HTERT RPE-1 (cell line): ENCODE data around the gene CCDC14.
"Not testable (repeated sequence)": the region's sequence is repeated elsewhere in the genome, so short reads cannot be mapped to it uniquely, and the experiment has no call there.

Experiments
- in situ Hi-C: fragments of 300-500 bp; cut with MboI; formaldehyde crosslinking; loops from 4 replicates; pipeline ENCODE4 v1.14.3; 2020; ENCODE audit warnings: low sequenced_read_pairs

The CCDC14 gene

DNA sequence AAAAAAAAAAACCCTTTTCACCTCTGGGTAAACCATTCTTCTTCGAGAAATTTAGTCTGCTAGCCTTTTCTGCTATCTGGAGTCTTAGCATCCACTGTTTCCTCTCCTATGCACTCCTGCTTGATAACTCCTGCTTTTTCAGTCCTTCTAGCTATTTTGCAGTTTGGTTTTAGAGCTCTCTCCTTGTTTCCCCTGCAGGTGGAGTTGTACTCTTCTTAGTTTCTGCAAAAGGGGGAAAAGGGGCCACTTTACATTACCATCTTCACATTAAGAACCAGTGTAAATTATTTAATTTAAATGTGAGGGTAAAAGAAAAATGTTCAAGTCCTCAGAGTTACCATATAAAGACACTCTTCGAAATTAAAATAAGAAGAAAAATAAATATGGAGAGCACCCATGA lies 53.3 kb downstream of the CCDC14 start:
- in situ Hi-C loops, result no loop called here

DNA sequence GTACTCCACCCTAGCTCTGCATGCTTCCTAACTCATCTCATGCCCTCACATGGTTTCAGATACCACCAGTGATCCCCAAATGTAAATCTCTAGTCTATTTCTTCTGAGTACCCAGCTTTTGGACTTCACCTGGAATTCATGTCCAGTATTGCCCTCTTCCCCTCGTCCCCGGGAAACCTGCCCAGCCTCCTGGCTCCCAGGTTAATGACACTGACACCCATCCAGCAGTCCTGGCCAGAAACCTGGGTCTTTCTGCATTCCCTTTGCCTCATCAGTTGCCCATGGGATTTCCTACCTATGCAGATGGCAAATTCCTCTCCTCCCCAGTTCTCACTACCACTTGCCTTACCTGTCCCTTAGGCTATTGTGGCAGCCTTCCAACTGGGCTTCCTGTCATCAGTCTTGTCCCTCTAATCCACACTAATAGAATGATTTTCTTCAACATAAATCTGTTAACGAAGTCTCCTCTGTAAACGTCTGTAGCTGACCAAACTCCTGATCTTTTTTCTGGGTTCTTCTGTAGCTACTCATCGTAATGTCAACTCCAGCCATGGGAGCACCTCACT lies 61.6 kb downstream of the CCDC14 start:
- in situ Hi-C loops, result no loop called here

DNA sequence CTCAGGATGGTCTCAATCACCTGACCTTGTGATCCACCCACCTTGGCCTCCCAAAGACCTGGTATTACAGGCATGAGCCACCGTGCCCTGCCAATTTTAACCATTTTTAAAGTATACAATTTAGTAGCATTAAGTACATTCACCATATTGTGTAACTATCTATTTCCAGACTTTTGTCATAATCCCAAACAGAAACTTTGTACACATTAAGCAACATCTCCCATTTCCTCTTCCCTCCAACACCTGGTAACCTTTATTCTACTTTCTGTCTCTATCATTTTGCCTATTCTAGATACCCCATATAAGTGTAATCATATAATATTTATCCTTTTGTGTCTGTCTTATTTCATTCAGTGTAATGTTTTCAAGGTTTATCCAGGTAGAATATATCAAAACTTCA lies 68.0 kb downstream of the CCDC14 start:
- in situ Hi-C loops, result no loop called here

DNA sequence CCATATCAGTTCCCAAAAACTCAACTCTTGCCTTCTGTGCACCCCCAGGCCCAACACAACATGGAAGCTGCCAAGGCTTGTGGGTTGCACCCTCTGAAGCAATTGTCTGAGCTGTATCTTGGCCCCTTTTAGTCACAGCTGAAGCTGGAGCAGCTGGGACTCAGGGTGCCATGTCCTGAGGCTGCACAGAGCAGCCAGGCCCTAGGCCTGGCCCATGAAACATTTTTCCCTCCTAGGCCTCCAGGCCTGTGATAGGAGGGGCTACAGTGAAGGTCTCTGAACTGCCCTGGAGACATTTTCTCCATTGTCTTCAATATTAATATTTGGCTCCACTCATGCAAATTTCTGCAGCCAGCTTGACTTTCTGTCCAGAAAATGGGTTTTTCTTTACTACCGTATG lies 68.8 kb downstream of the CCDC14 start:
- in situ Hi-C loops, result no loop called here

DNA sequence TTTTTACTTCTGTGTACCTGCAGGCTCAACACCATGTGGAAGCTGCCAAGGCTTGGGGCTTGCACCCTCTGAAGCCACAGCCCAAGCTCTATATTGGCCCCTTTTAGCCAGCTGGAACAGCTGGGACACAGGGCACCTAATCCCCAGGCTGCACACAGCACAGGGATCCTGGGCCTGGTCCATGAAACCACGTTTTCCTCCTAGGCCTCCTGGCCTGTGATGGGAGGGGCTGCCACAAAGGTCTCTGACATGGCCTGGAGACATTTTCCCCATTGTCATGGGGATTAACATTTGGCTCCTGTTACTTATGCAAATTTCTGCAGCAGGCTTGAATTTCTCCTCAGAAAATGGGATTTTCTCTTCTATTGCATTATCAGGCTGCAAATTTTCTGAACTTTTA lies 70.0 kb downstream of the CCDC14 start:
- in situ Hi-C loops, result not testable (repeated sequence)

DNA sequence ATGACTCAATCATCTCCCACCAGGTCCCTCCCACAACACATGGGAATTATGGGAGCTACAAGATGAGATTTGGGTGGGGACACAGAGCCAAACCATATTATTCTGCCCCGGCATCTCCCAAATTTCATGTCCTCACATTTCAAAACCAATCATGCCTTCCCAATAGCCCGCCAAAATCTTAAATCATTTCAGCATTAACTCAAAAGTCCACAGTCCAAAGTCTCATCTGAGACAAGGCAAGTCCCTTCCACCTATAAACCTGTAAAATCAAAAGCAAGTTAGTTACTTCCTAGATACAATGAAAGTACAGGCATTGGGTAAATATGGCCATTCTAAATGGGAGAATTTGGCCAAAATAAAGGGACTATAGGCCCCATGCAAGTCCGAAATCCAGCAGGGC lies 70.9 kb downstream of the CCDC14 start:
- in situ Hi-C loops, result not testable (repeated sequence)

DNA sequence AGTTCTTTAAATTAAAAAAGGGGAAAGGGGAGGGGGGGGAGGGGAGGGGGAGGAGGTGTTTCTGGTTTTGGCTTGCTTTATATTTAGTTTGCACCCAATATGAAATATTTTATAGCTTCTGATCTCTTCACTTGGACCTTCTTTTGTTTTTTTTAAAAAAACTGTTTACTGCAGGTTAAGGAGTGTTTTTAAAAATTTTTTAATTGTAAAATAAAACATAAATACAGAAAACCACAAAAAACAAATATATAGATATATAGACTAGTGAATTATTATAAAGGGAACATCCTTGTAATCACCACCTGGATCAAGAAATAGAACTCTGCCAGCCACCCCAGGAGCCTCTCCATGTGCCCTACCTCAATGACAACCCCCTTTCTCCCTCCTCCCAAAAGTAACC lies 76.0 kb downstream of the CCDC14 start:
- in situ Hi-C loops, result no loop called here

DNA sequence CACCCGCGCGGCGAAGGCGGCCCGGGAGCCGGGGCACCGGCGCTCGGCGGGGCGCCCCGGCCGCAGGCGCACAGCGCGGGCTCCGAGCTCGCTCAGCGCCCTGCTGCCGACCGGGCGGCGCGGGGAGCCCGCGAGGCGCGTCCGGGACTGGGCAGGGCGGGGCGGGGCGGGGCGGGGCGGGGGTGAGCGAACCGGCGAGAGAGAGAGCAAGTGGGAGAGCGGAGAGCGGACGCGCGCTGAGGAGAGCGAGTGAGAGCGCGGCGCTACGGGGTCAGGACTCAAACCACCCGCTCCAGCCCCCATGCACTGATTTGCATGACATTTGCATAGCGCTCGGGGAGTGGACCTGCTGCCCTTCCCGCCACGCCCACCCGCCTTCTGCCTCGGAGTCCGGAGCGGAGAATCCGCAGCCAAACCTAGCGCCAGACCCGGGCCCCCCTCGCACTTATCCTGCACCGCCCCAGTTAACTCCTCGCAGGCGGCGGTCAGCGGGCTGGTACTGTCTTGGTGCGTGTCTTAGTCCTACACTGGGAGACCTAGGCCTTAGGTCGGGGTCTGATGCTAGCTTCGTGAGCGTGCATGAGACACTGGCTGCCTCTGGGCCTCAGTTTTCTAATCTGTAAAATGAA lies 76.7 kb downstream of the CCDC14 start, which contains the start of gene MYLK:
MYLK (minus strand) TSS at position 130 of the 629 bp plus-strand sequence. CDS start 90,491 bp downstream, outside the sequence.
- in situ Hi-C loops, result no loop called here

DNA sequence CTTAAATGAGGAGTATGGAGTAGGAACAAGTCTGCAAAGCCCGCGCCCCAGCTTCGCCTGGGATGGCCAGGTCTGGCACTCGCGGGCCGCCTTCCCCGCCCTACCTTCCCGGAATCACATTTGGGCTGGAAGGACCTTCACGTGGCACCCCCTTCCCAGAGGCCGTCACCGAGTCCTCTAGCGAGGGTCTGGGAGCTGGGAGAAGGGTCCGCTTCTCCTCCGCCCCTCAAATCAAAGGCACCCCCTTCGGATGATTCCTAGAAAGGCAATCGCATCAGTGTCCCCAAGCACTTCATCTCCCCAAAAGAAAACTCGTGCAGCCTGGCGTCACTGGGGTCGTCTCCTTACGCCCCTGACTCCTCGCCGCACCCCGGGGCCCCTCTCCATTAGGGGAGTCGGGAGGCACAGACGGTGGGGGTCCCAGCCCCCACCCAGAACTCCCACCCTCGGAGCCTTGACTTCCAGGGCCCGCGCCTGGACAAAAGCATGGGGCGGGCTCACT lies 77.3 kb downstream of the CCDC14 start:
- in situ Hi-C loops, result no loop called here

DNA sequence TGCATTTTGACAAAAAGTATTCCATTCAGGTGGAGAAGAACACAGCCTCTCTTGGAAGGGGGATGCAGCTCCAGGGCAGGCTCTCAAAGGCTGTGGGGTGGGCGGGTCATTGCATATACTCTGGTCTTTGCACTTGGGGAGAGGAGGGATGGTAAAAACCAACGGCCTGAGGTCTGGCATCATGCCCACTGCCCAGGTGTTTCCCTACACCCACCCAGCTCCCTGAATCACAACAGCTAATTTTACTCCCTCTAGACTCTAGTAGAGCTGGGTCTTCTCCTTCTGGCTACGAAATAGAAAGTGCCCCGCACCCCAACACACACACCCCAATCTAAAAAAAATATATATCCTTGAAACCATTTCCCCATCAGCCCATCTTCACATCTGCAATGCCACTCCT lies 77.9 kb downstream of the CCDC14 start:
- in situ Hi-C loops, result no loop called here

DNA sequence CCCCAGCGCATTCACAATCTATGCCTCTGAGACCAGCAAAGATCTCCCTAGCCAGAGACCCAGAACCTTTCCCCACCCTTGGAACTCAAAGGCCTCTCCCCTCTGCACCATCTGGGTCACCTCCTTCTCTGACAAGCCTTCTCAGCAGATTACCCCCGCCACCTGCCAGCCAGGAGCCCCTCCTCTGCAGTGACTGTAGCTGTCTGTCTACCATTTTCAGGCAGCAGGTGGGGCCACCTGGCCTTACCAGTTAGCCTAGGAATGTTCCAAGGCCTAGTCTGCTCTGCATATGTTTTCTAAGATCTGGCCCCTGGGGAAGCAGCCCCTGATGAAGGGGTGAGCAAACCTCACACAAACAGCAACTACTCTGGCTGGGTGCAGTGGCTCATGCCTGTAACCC lies 79.3 kb downstream of the CCDC14 start:
- in situ Hi-C loops, result no loop called here

DNA sequence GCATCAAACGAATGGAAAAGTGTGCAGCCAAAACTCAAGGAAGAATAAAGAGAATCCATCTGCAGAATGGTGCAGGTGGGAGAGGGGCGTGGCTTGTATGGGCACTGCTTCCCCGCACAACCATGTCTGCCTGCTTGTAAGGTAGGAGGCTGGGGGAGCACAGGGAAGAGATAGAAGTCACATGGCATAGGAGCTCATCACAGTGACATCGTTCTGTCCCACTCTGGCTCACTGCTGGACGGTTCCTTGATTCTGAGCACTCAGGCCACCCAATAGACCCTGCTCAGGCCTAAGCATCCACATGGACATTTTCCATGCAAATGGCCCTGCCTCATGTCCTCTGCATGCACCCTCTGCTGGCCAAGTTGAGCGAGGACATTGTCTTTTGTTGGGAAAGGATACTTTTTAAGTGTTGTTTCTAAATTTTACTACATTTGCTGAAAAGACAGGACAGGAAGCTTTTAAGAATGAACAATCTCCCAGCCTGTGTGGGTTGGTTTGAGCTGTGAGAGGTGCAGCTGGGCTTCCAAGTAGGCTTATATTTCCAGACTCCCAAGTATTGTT lies 79.9 kb downstream of the CCDC14 start:
- in situ Hi-C loops, result no loop called here

DNA sequence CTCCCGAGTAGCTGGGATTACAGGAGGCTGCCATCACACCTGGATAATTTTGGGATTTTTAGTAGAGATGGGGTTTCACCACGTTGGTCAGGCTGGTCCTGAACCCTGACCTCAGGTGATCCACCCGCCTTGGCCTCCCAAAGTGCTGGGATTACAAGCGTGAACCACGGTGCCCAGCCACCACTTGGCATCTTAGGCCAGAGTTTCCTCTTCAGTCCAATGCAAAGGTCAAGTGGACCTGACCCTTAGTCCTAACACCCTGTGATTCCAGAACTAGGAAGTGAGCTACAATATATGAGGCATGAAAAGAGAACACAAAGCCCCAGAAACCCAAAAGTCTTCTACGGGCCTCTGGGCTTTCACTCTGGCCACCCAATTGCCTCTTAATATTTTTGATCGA lies 82.2 kb downstream of the CCDC14 start:
- in situ Hi-C loops, result no loop called here

DNA sequence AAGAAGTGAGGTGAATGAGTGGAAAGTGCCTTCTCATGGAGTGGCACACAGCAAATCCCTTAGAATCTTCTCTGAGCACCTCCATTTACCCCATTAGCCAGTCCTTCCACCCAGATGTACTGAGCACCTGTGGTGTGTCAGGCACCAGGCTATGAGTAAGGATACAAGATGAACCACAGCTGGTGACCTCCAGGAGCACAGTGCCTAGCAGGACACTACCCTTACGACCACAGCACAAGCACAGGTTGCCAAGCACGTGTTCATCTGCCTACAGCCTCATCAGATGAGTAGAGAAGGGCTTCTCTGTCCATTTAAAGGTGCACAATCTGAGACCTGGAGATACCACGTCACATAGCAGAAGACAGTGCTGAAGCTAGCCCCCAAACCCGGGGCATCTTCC lies 83.1 kb downstream of the CCDC14 start:
- in situ Hi-C loops, result no loop called here

DNA sequence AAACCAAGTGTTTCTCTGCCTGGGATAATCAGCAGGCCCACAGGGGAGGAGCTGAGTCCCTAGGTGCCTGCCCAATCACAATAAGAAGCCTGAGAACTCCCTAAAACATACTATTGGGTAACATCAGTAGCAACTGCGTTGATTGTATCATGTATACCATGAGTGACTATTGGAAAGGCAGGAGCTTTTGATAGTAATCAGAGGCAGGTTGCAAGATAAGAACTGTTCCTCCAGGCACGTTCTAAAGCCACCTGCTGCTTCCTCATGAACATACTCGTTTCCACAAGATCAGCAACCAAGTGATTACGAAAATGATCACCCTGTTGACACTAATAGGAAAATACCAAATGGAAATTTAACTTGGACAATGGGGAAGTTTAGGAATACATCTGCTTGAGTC lies 83.6 kb downstream of the CCDC14 start:
- in situ Hi-C loops, result no loop called here

DNA sequence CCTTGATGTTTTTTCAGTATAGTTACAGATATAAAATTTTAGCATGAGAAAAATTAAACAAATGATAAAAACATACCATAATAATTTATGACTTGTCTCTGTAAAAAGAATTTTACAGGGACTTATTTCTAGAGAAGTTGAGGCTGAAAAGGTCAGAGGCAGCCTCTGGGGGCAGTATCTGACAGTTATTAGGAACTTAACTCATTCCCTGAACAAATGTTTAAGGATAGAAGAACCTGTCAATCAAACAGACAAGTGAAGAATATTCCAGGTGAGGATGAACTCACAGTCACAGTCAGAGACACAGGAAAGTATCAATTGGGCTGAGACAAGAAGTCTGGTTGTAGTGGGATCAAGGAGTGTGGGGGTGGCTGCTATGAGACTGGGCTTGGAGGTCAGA lies 84.2 kb downstream of the CCDC14 start:
- in situ Hi-C loops, result no loop called here

DNA sequence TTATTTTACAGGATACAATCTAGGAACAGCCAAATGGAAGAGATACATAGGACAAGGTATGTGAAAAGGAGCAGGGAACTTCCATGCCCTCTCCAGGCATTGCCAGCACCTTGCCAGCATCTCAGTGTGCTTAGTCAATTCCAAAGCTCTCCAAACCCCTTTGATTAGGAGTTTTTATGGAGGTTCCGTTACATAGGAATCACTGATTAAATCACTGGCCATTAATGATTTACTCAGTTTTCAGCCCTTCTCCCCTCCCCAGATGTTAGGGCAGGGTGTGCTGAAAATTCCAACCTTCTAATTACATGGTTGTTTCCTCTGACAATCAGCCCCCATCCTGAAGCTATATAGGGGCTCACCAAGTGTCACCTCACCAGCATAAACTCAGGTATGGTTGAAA lies 88.4 kb downstream of the CCDC14 start:
- in situ Hi-C loops, result no loop called here

DNA sequence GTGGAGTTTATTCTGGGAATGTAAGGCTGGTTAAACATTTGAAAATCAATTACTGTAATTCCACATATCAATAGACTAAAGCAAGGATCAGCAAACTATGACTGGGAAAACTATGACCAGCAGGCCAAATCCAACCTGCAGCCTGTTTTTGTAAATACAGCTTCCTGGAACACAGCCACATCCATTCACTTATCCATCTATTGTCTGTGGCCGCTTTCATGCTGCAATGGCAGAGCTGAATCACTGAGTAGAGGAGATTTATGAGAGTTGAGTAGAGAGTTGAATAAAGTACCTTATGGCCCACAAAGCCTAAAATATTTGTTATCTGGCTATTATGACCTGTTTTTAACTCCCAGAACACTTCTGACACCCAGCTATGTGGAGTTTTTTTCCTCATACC lies 89.1 kb downstream of the CCDC14 start:
- in situ Hi-C loops, result no loop called here

DNA sequence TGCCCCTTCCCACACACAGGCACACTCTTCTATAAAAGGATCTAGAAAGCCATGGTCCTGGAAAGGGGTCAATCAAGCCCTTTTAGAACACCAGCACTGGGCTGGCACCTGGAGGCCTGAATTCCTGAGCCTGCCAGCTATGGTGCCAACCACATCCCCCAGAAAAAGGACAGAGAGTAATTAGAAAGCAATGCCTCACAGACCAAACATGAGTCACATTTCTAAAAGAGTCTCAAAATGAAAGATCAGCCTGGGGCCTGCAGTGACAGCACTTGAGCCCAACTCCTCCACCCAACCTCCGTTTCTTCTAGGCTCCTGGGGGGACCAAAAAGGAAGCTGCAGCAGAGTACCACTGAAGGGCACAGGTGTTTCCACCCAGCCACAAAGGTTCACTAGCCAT lies 91.0 kb downstream of the CCDC14 start:
- in situ Hi-C loops, result no loop called here

DNA sequence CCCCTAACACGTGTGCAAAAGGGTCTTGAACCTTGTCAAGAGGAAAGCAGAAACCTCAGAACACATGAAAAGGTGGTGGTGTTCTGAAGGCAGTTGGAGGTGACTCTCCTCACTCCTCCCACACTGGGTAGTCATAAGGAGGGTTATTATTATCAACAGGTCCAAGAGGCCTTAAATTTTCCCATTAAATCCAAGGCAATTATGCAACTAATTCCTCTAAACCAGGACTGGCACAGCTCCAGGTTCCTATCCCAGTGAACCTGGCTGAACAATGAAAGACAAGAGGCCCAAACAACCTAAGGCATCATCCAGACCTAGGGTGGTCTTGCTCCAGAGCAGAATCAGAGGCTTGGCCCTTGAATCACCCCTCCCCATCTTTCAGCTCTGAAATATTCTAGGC lies 91.9 kb downstream of the CCDC14 start:
- in situ Hi-C loops, result no loop called here

DNA sequence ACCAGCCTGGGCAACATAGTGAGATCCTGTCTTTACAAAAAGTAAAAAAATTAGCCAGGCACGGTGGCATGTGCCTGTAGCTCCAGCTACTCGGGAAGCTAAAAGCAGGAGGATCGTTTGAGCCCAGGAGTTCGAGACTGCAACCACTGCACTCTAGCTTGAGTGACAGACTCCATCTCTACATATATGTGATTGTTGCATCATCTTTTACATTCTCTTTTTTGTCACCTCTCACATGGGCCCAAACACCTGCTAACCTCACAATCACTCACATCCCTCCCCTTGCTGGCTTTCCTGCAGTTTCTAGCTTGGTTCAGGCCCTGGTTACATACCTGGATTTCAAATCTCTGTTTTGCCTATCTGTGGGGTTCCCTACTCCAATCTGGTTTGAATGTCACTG lies 96.3 kb downstream of the CCDC14 start:
- in situ Hi-C loops, result no loop called here
